ENCODE measurements around the gene HS6ST1.

The HS6ST1 gene

GRCh38 chr2:128318776-128319464, at the start of gene HS6ST1:
Gene HS6ST1, minus strand, starts transcription at chr2:128318868. Its CDS starts 305 bp downstream, at chr2:128318563.
- Histone ChIP-seq H3K27me3 (ENCODE audit: control insufficient read depth in 2 of 2, insufficient read depth in 2 of 2, low read length in 2 of 2) (peaks cover 0 to 4% of the 10 kb centered on the region in 2 donors), H3K36me3 (ENCODE audit: control insufficient read depth in 2 of 2, insufficient read depth in 2 of 2, low read length in 2 of 2) (no peaks in the 10 kb centered on the region), H3K27ac (ENCODE audit: low read depth in 2 of 2, low read length in 2 of 2) (peak within 1 kb of the TSS in 1 of 2 donors; percentile 9), H3K9me3 (ENCODE audit: control insufficient read depth in 2 of 2, low read length in 2 of 2) (no peaks in the 10 kb centered on the region), H3K4me1 (ENCODE audit: control insufficient read depth in 2 of 2, insufficient read depth in 2 of 2, low read length in 2 of 2) (peaks cover 17 to 28% of the 10 kb centered on the region in 2 donors), H3K9ac (ENCODE audit: low read depth in 1 of 2, low read length in 2 of 2) (peak within 1 kb of the TSS; percentile 32 to 66), H3K4me3 (ENCODE audit: low read length in 2 of 2) (peak within 1 kb of the TSS; percentile 73 to 82)

GRCh38 chr2:128367601-128368359, 49.1 kb upstream of the HS6ST1 start:
- Histone ChIP-seq H3K9me3 (ENCODE audit: control insufficient read depth in 2 of 2, low read length in 2 of 2) (no peaks in the 10 kb centered on the region), H3K9ac (ENCODE audit: low read depth in 1 of 2, low read length in 2 of 2) (no peak overlapping the region), H3K27ac (ENCODE audit: low read depth in 2 of 2, low read length in 2 of 2) (no peak overlapping the region), H3K36me3 (ENCODE audit: control insufficient read depth in 2 of 2, insufficient read depth in 2 of 2, low read length in 2 of 2) (no peaks in the 10 kb centered on the region), H3K4me3 (ENCODE audit: low read length in 2 of 2) (no peak overlapping the region), H3K27me3 (ENCODE audit: control insufficient read depth in 2 of 2, insufficient read depth in 2 of 2, low read length in 2 of 2) (no peaks in the 10 kb centered on the region), H3K4me1 (ENCODE audit: control insufficient read depth in 2 of 2, insufficient read depth in 2 of 2, low read length in 2 of 2) (peaks cover 0 to 2% of the 10 kb centered on the region in 2 donors)

GRCh38 chr2:128366713-128367511, 48.2 kb upstream of the HS6ST1 start:
- no peaks in the 10 kb centered on the region for H3K9me3 ChIP-seq (ENCODE audit: control insufficient read depth in 2 of 2, low read length in 2 of 2)
- H3K36me3 ChIP-seq (ENCODE audit: control insufficient read depth in 2 of 2, insufficient read depth in 2 of 2, low read length in 2 of 2), result no peaks in the 10 kb centered on the region
- H3K4me1 ChIP-seq (ENCODE audit: control insufficient read depth in 2 of 2, insufficient read depth in 2 of 2, low read length in 2 of 2), result peaks cover 0 to 2% of the 10 kb centered on the region in 2 donors
- no peak overlapping the region for H3K27ac ChIP-seq (ENCODE audit: low read depth in 2 of 2, low read length in 2 of 2)
- H3K4me3 ChIP-seq (ENCODE audit: low read length in 2 of 2), result no peak overlapping the region
- H3K9ac ChIP-seq (ENCODE audit: low read depth in 1 of 2, low read length in 2 of 2), result no peak overlapping the region
- H3K27me3 ChIP-seq (ENCODE audit: control insufficient read depth in 2 of 2, insufficient read depth in 2 of 2, low read length in 2 of 2), result no peaks in the 10 kb centered on the region

GRCh38 chr2:128365217-128365905, 46.7 kb upstream of the HS6ST1 start:
- H3K27me3 ChIP-seq (ENCODE audit: control insufficient read depth in 2 of 2, insufficient read depth in 2 of 2, low read length in 2 of 2), result no peaks in the 10 kb centered on the region
- no peaks in the 10 kb centered on the region for H3K9me3 ChIP-seq (ENCODE audit: control insufficient read depth in 2 of 2, low read length in 2 of 2)
- H3K36me3 ChIP-seq (ENCODE audit: control insufficient read depth in 2 of 2, insufficient read depth in 2 of 2, low read length in 2 of 2), result no peaks in the 10 kb centered on the region
- no peak overlapping the region for H3K27ac ChIP-seq (ENCODE audit: low read depth in 2 of 2, low read length in 2 of 2)
- H3K9ac ChIP-seq (ENCODE audit: low read depth in 1 of 2, low read length in 2 of 2), result no peak overlapping the region
- no peak overlapping the region for H3K4me3 ChIP-seq (ENCODE audit: low read length in 2 of 2)
- H3K4me1 ChIP-seq (ENCODE audit: control insufficient read depth in 2 of 2, insufficient read depth in 2 of 2, low read length in 2 of 2), result peaks cover 0 to 2% of the 10 kb centered on the region in 2 donors

GRCh38 chr2:128364441-128364911, 45.8 kb upstream of the HS6ST1 start:
- no peak overlapping the region for H3K4me3 ChIP-seq (ENCODE audit: low read length in 2 of 2)
- no peaks in the 10 kb centered on the region for H3K27me3 ChIP-seq (ENCODE audit: control insufficient read depth in 2 of 2, insufficient read depth in 2 of 2, low read length in 2 of 2)
- H3K27ac ChIP-seq (ENCODE audit: low read depth in 2 of 2, low read length in 2 of 2), result no peak overlapping the region
- H3K4me1 ChIP-seq (ENCODE audit: control insufficient read depth in 2 of 2, insufficient read depth in 2 of 2, low read length in 2 of 2), result peaks cover 0 to under 1% of the 10 kb centered on the region in 2 donors
- H3K36me3 ChIP-seq (ENCODE audit: control insufficient read depth in 2 of 2, insufficient read depth in 2 of 2, low read length in 2 of 2), result no peaks in the 10 kb centered on the region
- H3K9ac ChIP-seq (ENCODE audit: low read depth in 1 of 2, low read length in 2 of 2), result no peak overlapping the region
- H3K9me3 ChIP-seq (ENCODE audit: control insufficient read depth in 2 of 2, low read length in 2 of 2), result no peaks in the 10 kb centered on the region

GRCh38 chr2:128363934-128364361, 45.3 kb upstream of the HS6ST1 start:
- Histone ChIP-seq H3K4me1 (ENCODE audit: control insufficient read depth in 2 of 2, insufficient read depth in 2 of 2, low read length in 2 of 2) (no peaks in the 10 kb centered on the region), H3K27ac (ENCODE audit: low read depth in 2 of 2, low read length in 2 of 2) (no peak overlapping the region), H3K9ac (ENCODE audit: low read depth in 1 of 2, low read length in 2 of 2) (no peak overlapping the region), H3K36me3 (ENCODE audit: control insufficient read depth in 2 of 2, insufficient read depth in 2 of 2, low read length in 2 of 2) (no peaks in the 10 kb centered on the region), H3K27me3 (ENCODE audit: control insufficient read depth in 2 of 2, insufficient read depth in 2 of 2, low read length in 2 of 2) (no peaks in the 10 kb centered on the region), H3K9me3 (ENCODE audit: control insufficient read depth in 2 of 2, low read length in 2 of 2) (no peaks in the 10 kb centered on the region), H3K4me3 (ENCODE audit: low read length in 2 of 2) (no peak overlapping the region)

- Histone ChIP-seq H3K27ac (ENCODE audit: low read depth in 2 of 2, low read length in 2 of 2) (no peak overlapping the region), H3K9me3 (ENCODE audit: control insufficient read depth in 2 of 2, low read length in 2 of 2) (no peaks in the 10 kb centered on the region), H3K27me3 (ENCODE audit: control insufficient read depth in 2 of 2, insufficient read depth in 2 of 2, low read length in 2 of 2) (no peaks in the 10 kb centered on the region), H3K9ac (ENCODE audit: low read depth in 1 of 2, low read length in 2 of 2) (no peak overlapping the region), H3K4me1 (ENCODE audit: control insufficient read depth in 2 of 2, insufficient read depth in 2 of 2, low read length in 2 of 2) (no peaks in the 10 kb centered on the region), H3K36me3 (ENCODE audit: control insufficient read depth in 2 of 2, insufficient read depth in 2 of 2, low read length in 2 of 2) (no peaks in the 10 kb centered on the region), H3K4me3 (ENCODE audit: low read length in 2 of 2) (no peak overlapping the region)
Measured at GRCh38 chr2:128362889-128363228, 44.2 kb upstream of the HS6ST1 start.

- Histone ChIP-seq H3K4me3 (ENCODE audit: low read length in 2 of 2) (no peak overlapping the region), H3K9me3 (ENCODE audit: control insufficient read depth in 2 of 2, low read length in 2 of 2) (no peaks in the 10 kb centered on the region), H3K27ac (ENCODE audit: low read depth in 2 of 2, low read length in 2 of 2) (no peak overlapping the region), H3K36me3 (ENCODE audit: control insufficient read depth in 2 of 2, insufficient read depth in 2 of 2, low read length in 2 of 2) (no peaks in the 10 kb centered on the region), H3K4me1 (ENCODE audit: control insufficient read depth in 2 of 2, insufficient read depth in 2 of 2, low read length in 2 of 2) (no peaks in the 10 kb centered on the region), H3K9ac (ENCODE audit: low read depth in 1 of 2, low read length in 2 of 2) (no peak overlapping the region), H3K27me3 (ENCODE audit: control insufficient read depth in 2 of 2, insufficient read depth in 2 of 2, low read length in 2 of 2) (no peaks in the 10 kb centered on the region)
Measured at GRCh38 chr2:128362176-128362888, 43.7 kb upstream of the HS6ST1 start.

GRCh38 chr2:128361376-128362131, 42.9 kb upstream of the HS6ST1 start:
- Histone ChIP-seq H3K9ac (ENCODE audit: low read depth in 1 of 2, low read length in 2 of 2) (no peak overlapping the region), H3K9me3 (ENCODE audit: control insufficient read depth in 2 of 2, low read length in 2 of 2) (no peaks in the 10 kb centered on the region), H3K4me1 (ENCODE audit: control insufficient read depth in 2 of 2, insufficient read depth in 2 of 2, low read length in 2 of 2) (no peaks in the 10 kb centered on the region), H3K27me3 (ENCODE audit: control insufficient read depth in 2 of 2, insufficient read depth in 2 of 2, low read length in 2 of 2) (no peaks in the 10 kb centered on the region), H3K4me3 (ENCODE audit: low read length in 2 of 2) (no peak overlapping the region), H3K36me3 (ENCODE audit: control insufficient read depth in 2 of 2, insufficient read depth in 2 of 2, low read length in 2 of 2) (no peaks in the 10 kb centered on the region), H3K27ac (ENCODE audit: low read depth in 2 of 2, low read length in 2 of 2) (no peak overlapping the region)

Data from mucosa of rectum (tissue), 2 donors.